ENCODE data around the gene USP20.

GRCh38 chr9:129929496-129930125 lies 94.4 kb downstream of the USP20 start:
- TF ChIP-seq CTCF (conservative IDR thresholded peaks at IDR 0.05; ENCODE audit: low read length) (no peak), EZH2phosphoT487 (IDR thresholded peaks at IDR 0.05; ENCODE audit: borderline replicate concordance, low read depth, low read length) (no peak)

All from OCI-LY7 (cell line).